Hepatic stellate cell (primary cell): ENCODE measurements around the gene IGF1.

Experiments used
- DNase-seq: peaks from one replicate; pipeline ENCODE4 v3.0.0; 2011; ENCODE audit warnings: low spot score

Gene IGF1

GRCh38 chr12:102426599-102427542 lies 53.5 kb downstream of the IGF1 start:
- DNase-seq: no peak

- DNase-seq: no peak
Observed at GRCh38 chr12:102425109-102426039, 55.0 kb downstream of the IGF1 start.

- DNase-seq: no peak
Observed at GRCh38 chr12:102423462-102423861, 56.9 kb downstream of the IGF1 start.

GRCh38 chr12:102421802-102422583 lies 58.4 kb downstream of the IGF1 start:
- no peak for DNase-seq

GRCh38 chr12:102419094-102419764 lies 61.1 kb downstream of the IGF1 start:
- no peak for DNase-seq

GRCh38 chr12:102417055-102417454 lies 63.3 kb downstream of the IGF1 start:
- DNase-seq: no peak

GRCh38 chr12:102415515-102415914 lies 64.8 kb downstream of the IGF1 start:
- DNase-seq: no peak

GRCh38 chr12:102413396-102413795 lies 67.0 kb downstream of the IGF1 start:
- no peak for DNase-seq

- DNase-seq: no peak
Observed at GRCh38 chr12:102410511-102410910, 69.9 kb downstream of the IGF1 start.

- DNase-seq: no peak
Observed at GRCh38 chr12:102408487-102409297, 71.7 kb downstream of the IGF1 start.

- DNase-seq: no peak
Observed at GRCh38 chr12:102407776-102408486, 72.4 kb downstream of the IGF1 start.

- DNase-seq: no peak
Observed at GRCh38 chr12:102406033-102406584, 74.3 kb downstream of the IGF1 start.

- DNase-seq: no peak
Observed at GRCh38 chr12:102401087-102401486, 79.3 kb downstream of the IGF1 start.

- no peak for DNase-seq
Observed at GRCh38 chr12:102399653-102400052, 80.7 kb downstream of the IGF1 start.

GRCh38 chr12:102396276-102396675 lies 84.1 kb downstream of the IGF1 start:
- DNase-seq: no peak

- DNase-seq: no peak
Observed at GRCh38 chr12:102394200-102394599, 86.2 kb downstream of the IGF1 start.

- DNase-seq: no peak
Observed at GRCh38 chr12:102390068-102390467, 90.3 kb downstream of the IGF1 start.

- no peak for DNase-seq
Observed at GRCh38 chr12:102388469-102388868, 91.9 kb downstream of the IGF1 start.

- no peak for DNase-seq
Observed at GRCh38 chr12:102385343-102385742, 95.0 kb downstream of the IGF1 start.
